Lower leg skin (tissue), 4 donors: ENCODE measurements around the gene FAM151B. TPM values are rescaled to one million over a fixed set of nuclear protein-coding genes. Genes with fewer than 3 reads are reported as not detected.

Experiments
- DNase-seq, 2 donors: peaks; one replicate each; pipeline ENCODE4 v3.0.0-alpha.2; 2019; ENCODE audit warnings: low spot score in 2 of 2
- H3K4me3 ChIP-seq: fragments of 200-600 bp; sonication (generic); 2 replicates; pipeline ENCODE4 v1.5.1; 2017; ENCODE audit warnings: mild to moderate bottlenecking, low read depth; ENCODE audit not compliant: poor library complexity, severe bottlenecking
- CTCF ChIP-seq, 3 donors: fragments of 450-650 bp; IDR thresholded peaks; one replicate each; pipeline ENCODE4 v1.5.1; 2016; ENCODE audit warnings: antibody characterized with exemption in 3 of 3, mild to moderate bottlenecking in 3 of 3, moderate library complexity in 2 of 3
- POLR2A ChIP-seq, 2 donors: fragments of 450-650 bp; IDR thresholded peaks; one replicate each; pipeline ENCODE4 v1.6.1; 2016 to 2017; ENCODE audit warnings: antibody characterized with exemption in 2 of 2, mild to moderate bottlenecking in 1 of 2, moderate library complexity in 1 of 2
- WGBS, 2 donors: methylation state at CpG; one replicate each; pipeline ENCODE4 v1.1.5; 2018; 5-methylcytosine and 5-hydroxymethylcytosine counted together
- intact Hi-C: fragments of 100-400 bp; cut with DNase I; formaldehyde crosslinking; loops from one replicate; pipeline ENCODE4 v1.15.0; 2023; ENCODE audit warnings: low total_unique reads
- total RNA-seq, 4 donors: library from RNA; depleted of rRNA; stranded (reverse); fragments of >200 nt; gene quantifications; one replicate each; pipeline ENCODE4 v1.1.0, GENCODE V29; 2016

The FAM151B gene
- total RNA-seq, result 1 to 10 TPM in 2 of 4 donors, under 1 TPM in 2; 0.38 to 2.1 (median 1.3) TPM

GRCh38 chr5:80487829-80488721, at the start of gene FAM151B:
Gene FAM151B, plus strand, starts transcription at chr5:80488100. Its CDS starts 24 bp downstream, at chr5:80488124.
- TF ChIP-seq POLR2A (IDR thresholded peaks at IDR 0.05) (no peak), CTCF (IDR thresholded peaks at IDR 0.05) (no peak)
- H3K4me3 ChIP-seq, result peak within 1 kb of the TSS; percentile 56
- WGBS, 2 donors, result 1% methylated on average over 43 to 72 of the region's 85 CpGs
- peak; percentile 63 to 93 for DNase-seq
- intact Hi-C loops, result no loop called here

- DNase-seq, result no peak
- no peak overlapping the region for H3K4me3 ChIP-seq
- TF ChIP-seq CTCF (IDR thresholded peaks at IDR 0.05) (no peak), POLR2A (IDR thresholded peaks at IDR 0.05) (no peak)
- intact Hi-C loops, result no loop called here
- 94 to 95% methylated on average over 4 of the region's 4 CpGs for WGBS, 2 donors
Observed at GRCh38 chr5:80438739-80439138, 49.2 kb upstream of the FAM151B start.

GRCh38 chr5:80439213-80439612, 48.7 kb upstream of the FAM151B start:
- TF ChIP-seq CTCF (IDR thresholded peaks at IDR 0.05), result no peak
- TF ChIP-seq POLR2A (IDR thresholded peaks at IDR 0.05), result no peak
- no peak for DNase-seq
- no peak overlapping the region for H3K4me3 ChIP-seq
- intact Hi-C loops, result no loop called here

GRCh38 chr5:80442742-80443141, 45.2 kb upstream of the FAM151B start:
- TF ChIP-seq POLR2A (IDR thresholded peaks at IDR 0.05) (no peak), CTCF (IDR thresholded peaks at IDR 0.05) (no peak)
- no peak for DNase-seq
- intact Hi-C loops, result no loop called here
- no peak overlapping the region for H3K4me3 ChIP-seq

- no peak for TF ChIP-seq CTCF (IDR thresholded peaks at IDR 0.05)
- no peak for TF ChIP-seq POLR2A (IDR thresholded peaks at IDR 0.05)
- no peak for DNase-seq
- 88 to 91% methylated on average over 2 of the region's 2 CpGs for WGBS, 2 donors
- intact Hi-C loops, result no loop called here
- no peak overlapping the region for H3K4me3 ChIP-seq
Observed at GRCh38 chr5:80453366-80453765, 34.5 kb upstream of the FAM151B start.
